ENCODE measurements around the gene RFX7.

Gene RFX7

DNA sequence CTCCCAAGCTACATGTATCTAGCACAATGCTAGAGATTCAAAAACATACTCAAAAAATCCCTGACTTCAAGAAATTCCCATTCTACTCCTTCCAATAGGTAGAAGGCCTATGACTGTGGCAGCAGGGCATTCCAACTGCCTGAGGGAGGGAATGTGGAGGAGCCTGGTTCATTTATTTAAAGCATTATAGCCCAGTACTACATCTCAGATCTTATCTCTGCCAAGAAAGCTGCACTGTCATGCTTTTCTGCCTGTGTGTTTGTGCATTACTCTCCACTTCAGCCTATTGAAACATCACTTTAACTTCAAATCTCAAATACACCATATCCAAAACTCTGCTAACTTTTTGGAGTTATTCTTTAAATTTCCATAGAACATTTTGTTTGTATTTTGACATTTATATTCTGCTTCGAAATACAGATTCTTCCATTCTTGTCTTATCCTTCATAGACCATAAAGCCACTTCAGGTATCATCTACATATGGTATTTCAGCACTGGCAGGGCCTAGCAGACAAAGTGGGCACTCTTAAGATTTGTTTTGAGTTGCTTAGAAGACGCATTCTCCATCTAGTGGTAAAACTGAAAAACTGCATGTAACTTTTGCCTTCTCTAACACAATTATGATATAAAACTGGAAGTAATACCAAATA, 191.2 kb downstream of the RFX7 start:
- in situ Hi-C loops (cut with HindIII; ENCODE audit: low sequenced_read_pairs) = no loop called here

DNA sequence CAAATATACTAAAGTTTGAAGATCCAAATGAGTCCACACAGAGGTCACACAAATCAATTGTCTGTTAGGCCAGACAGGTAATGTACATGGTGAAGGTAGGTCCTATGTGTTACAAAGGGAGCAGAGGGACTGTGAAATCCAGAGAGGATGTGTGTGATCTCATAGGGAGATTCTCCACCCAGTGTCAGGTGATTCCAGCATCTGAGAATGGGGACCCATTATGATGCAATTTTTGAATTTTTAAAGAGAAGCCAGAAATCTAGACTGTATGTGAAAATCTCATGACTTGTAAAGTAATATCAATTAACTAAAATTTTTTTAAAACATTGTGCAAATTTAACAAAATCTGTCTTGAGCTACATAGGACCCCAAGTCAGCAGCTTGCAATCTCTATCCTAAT, 192.0 kb downstream of the RFX7 start:
- in situ Hi-C loops (cut with HindIII; ENCODE audit: low sequenced_read_pairs) = no loop called here

DNA sequence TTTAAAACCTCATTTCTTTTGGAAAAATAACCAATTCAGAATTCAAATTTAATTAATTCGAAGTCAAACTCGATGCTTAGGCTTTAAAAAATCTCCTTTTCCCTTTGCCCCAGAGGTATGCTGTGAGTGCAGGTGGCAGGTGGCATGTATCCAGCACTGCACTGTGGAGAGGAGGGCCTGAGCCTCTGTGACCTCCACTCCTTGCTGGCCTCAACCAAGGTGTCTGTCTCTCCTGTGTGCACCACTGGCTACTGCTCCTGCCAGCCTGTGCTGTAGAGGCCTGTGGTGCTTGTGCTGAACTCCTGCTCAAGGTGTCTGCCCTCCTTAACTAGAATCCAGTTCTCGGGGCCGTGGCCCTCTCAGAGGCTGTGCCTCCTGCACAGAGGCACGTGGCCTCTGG, 194.1 kb downstream of the RFX7 start:
- in situ Hi-C loops (cut with HindIII; ENCODE audit: low sequenced_read_pairs) = no loop called here

DNA sequence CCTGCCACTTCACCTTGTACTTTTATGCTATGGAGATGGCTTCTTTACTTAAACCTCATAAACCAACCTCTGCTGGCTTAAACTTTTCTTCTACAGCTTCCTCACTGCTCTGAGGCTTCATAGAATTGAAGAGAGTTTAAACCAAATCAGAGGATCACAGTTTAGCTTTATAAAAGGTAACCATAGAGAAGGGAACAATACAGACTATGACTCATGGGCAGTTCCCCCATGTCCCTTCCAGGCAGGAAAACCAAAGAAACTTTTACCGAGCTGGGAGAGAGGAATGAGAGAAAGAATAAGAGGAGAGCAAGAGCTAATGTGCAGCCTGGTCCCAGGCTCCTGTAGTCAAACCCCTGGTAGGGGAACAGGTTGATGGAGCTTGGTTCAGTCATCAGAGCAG, 196.3 kb downstream of the RFX7 start:
- in situ Hi-C loops (cut with HindIII; ENCODE audit: low sequenced_read_pairs) = no loop called here

DNA sequence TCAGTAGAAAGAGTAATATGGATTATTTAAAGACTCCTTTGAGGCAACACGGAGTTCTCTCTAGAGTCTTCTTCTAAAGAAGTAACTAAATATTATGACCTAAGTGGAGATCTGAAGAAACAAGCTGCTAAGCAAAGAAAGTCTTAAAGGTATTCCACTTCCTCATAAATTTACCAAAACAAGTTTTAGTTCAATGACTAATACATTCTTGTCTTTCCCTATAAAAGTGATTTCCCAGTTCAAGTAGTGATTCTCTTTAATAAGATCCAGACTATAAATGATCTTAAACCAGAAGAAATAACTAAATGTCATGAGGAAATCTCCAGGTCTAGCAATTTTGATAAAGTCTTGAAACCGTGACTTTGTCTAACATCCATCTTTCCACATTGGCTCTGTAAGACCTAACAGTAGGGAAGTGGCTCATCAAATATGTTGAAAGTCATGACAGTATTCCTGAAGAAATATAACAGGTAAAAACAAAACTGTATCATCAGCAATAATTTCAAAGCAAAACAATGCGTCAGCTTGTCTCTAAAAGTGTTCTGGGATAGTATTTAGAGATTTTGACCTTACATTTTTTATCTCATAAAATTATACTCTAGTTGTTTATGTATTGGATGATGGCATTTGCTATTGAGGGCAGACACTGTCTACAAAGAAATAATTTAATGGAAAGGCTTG, 198.5 kb downstream of the RFX7 start:
- in situ Hi-C loops (cut with HindIII; ENCODE audit: low sequenced_read_pairs) = no loop called here

DNA sequence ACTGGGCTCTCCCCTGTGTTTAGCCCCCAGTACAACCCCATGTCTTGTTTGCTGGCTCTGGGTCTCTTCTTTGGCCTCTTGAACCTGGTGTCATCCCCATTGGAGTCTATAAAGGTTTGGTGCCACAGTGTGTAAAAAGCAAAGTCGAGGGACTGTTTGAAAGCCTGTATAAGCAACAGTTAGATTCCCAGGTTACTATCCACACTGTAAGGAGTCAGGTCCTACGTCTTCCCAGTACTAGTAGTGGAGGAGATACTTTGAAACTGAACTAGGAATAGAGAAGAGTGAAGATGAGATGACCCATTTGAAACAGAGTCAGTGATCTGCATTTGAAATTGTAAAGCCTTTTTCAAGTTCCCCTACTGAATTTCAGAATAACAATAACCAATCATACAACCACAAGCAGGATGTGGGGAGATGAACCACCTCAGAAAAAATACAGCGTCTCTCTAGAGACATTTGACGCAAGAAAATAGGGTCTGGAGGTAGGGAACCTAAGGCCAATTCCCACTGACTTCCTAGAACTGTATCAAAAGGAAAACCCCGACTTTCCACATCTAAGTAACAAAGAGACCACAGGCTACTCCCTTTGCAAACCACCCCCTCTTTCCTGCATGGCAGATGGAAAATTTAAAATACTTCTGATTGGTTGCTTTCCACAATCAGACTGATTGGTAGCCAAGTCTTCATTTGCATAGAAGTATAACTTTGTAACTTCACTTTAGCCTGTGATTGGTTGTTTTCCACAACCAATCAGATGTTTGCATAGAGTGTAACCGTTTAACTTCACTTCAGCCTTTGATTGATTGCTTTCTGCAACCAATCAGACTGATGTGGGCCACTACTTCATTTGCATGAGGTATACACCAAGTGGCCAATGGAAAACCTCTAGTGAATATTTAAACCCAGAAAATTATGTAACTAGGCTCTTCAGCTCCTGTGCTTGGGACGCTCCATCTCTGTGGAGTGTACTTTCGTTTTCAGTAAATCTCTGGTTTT, 200.4 kb downstream of the RFX7 start:
- in situ Hi-C loops (cut with HindIII; ENCODE audit: low sequenced_read_pairs) = no loop called here

DNA sequence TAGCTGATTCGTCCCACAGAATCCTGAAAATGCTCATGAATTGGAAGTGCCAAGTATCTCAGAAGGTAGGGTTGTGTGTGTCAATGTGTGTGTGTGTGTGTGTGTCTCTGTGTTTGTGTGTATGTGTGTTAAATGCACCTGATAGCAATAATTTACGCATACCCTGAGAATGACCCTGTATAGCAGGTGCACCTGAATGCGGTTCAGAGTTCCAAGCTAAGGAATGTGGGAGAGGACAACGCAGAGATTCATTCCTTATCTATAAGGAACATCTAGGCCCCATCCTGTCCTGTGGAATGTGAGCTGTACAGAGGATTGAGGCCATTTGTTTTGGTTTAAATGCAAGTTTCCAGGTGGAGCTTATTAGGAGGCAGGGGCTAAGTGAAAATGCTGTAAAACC, 201.2 kb downstream of the RFX7 start:
- in situ Hi-C loops (cut with HindIII; ENCODE audit: low sequenced_read_pairs) = no loop called here

DNA sequence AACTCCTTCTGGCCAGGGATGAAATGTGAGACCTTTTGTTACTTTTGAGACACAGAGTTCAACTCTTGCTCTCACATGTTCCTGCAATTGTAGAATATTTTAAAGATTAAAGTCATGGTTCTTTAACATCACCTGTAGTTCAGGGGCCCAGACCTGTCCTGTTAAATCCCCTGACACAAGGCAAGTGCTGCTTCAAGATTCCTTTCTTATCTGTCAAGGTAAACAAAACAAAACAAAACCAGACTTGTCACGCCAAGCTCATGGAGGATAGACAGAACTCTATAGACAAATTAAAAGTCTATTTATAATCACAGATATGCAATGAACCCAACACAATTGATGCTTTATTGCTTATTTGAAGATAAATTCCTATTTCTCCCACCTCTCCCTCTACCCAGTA, 201.6 kb downstream of the RFX7 start:
- in situ Hi-C loops (cut with HindIII; ENCODE audit: low sequenced_read_pairs) = no loop called here

DNA sequence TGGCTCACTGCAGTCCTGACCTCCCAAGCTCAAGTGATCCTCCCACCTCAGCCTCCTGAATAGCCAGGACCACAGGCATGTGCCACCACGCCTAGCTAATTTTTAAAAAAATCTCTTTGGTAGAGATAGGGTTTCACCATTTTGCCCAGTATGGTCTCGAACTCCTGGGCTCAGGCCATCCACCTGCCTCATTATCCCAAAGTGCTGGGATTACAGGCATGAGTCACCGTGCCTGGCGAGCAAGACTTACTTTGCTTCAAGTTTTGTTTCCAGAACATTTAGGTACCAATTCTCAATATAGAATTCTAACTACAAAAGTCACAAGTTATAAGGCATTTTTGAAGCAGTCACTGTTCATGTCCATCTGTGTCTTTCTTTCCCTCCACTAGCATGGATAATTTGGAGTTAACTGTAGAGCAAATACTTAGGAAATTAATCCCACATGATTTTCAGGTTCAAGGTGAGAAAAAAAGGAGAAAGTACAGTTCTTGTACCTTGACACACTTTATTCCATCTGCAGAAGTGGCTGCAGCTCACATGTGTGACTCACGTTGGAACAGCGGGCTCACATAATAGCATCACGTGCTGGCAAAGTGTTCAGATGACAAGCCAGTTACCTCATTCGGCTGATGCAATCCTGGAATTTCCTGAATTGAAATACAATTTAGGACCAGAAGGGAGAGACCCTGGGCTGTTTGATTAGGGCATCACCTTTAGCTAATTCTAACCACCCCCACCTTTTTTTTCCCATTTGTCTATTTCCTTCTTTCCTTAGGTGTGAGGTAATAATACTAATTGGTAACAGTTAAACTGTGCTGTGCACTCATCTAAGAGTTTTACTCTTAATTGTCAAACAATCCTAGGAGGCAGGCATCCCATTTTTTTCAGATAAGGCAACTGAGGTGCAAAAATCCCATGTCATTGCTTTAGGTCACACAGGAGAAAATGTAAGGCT, 203.3 kb downstream of the RFX7 start:
- in situ Hi-C loops (cut with HindIII; ENCODE audit: low sequenced_read_pairs) = no loop called here

DNA sequence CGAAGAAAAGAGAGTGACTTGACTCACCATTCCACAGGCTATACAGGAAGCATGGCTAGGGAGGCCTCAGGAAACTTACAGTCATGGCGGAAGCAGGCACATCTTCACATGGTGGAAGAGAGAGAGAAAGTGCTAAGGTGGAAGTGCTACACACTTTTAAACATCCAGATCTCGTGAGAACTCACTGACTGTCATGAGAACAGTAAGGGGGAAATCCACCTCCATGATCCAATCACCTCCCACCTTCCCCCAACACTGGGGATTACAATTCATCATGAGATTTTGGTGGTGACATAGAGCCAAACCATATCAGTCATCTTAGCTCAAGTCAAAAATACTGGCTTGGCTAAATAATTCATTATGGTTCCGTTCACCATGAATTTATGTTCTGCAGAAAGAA, 205.0 kb downstream of the RFX7 start:
- in situ Hi-C loops (cut with HindIII; ENCODE audit: low sequenced_read_pairs) = no loop called here

DNA sequence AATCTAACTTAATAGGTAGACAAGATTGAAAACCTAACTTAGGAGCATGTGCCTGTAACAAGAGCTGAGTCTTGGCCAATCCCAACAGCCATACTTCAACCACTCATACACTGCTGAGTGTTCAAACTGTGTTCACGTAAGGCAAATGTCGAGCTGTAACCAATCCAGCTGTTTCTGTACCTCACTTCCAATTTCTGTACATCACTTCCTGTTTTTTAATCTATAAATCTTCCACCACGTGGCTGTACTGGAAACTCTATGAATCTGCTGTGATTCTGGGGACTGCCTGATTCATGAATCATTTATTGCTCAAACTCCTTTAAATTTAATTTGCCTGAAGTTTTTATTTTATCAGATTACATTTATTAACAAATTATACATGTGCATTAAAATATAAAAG, 205.7 kb downstream of the RFX7 start:
- in situ Hi-C loops (cut with HindIII; ENCODE audit: low sequenced_read_pairs) = no loop called here
